Lower lobe of right lung (tissue), 2 donors: Measurements from ENCODE around the gene RBMS1. TPM values are rescaled to one million over a fixed set of nuclear protein-coding genes. Genes with fewer than 3 reads are reported as not detected.
A peak's percentile ranks its signal among the peaks of the same experiment; 100 is the strongest.

Experiments used
- ATAC-seq, 2 donors: fragments of 200-7000 bp; cut with Tn5 transposase; one replicate each; pipeline ENCODE4 v1.9.1; 2020 to 2022; ENCODE audit warnings: mild to moderate bottlenecking in 2 of 2, moderate library complexity in 2 of 2
- DNase-seq: peaks from one replicate; pipeline ENCODE4 v3.0.0-alpha.2; 2020
- H3K27ac ChIP-seq: fragments of 200-600 bp; one replicate; pipeline ENCODE4 v1.8.0; 2022
- H3K27me3 ChIP-seq: fragments of 200-600 bp; one replicate; pipeline ENCODE4 v1.8.0; 2022; ENCODE audit warnings: low read depth
- H3K36me3 ChIP-seq: fragments of 200-600 bp; one replicate; pipeline ENCODE4 v1.8.0; 2022; ENCODE audit warnings: mild to moderate bottlenecking
- H3K4me1 ChIP-seq: fragments of 200-600 bp; one replicate; pipeline ENCODE4 v1.8.0; 2022
- H3K4me3 ChIP-seq: fragments of 200-600 bp; one replicate; pipeline ENCODE4 v1.8.0; 2022; ENCODE audit warnings: mild to moderate bottlenecking
- H3K9me3 ChIP-seq: fragments of 200-600 bp; one replicate; pipeline ENCODE4 v1.8.0; 2022
- CTCF ChIP-seq: fragments of 200-600 bp; IDR thresholded peaks from one replicate; pipeline ENCODE4 v1.8.0; 2022; ENCODE audit warnings: antibody characterized with exemption, mild to moderate bottlenecking
- intact Hi-C: fragments of 100-400 bp; cut with DNase I; formaldehyde crosslinking; loops from one replicate; pipeline ENCODE4 v1.11.0; 2022
- total RNA-seq: library from RNA; stranded (reverse); fragmentation: NEBNext Ultra II Directional; extraction: Animal tissue kit (Norgen Biotek cat#: 25700); gene quantifications from one replicate; pipeline ENCODE4 v1.2.1, GENCODE V29; 2021
- donor health status: DM: no; HTN: yes; CAD: no; lungs with severe emphysema.

The RBMS1 gene
- total RNA-seq, 1 donor from 2014 or later, result 95.3 TPM

DNA sequence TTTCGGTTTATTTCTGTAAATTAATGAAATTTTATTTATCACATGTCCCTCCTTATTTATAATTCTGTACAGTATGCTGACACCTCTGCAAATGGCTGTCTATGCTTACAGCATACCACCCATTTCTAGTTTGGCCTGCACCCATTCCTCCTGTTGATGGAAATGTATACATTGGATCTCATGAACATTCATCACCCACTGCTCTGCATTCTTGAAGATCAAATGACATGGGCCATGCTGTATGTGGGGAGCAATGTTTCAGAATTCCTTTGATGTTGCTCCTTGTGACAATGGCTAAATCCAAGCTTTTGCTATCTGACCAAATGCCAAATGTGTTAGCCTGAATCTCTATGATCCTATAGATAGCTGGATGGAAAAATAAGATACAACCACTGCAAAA, 238.2 kb downstream of the RBMS1 start:
- ATAC-seq, result no peak
- DNase-seq, result no peak
- intact Hi-C loops, result no loop called here
- no peak overlapping the region for H3K4me3 ChIP-seq
- no peak overlapping the region for H3K27ac ChIP-seq
- no peaks in the 10 kb centered on the region for H3K9me3 ChIP-seq
- no peaks in the 10 kb centered on the region for H3K27me3 ChIP-seq
- no peaks in the 10 kb centered on the region for H3K36me3 ChIP-seq
- H3K4me1 ChIP-seq, result peaks cover 15% of the 10 kb centered on the region
- no peak for TF ChIP-seq CTCF

DNA sequence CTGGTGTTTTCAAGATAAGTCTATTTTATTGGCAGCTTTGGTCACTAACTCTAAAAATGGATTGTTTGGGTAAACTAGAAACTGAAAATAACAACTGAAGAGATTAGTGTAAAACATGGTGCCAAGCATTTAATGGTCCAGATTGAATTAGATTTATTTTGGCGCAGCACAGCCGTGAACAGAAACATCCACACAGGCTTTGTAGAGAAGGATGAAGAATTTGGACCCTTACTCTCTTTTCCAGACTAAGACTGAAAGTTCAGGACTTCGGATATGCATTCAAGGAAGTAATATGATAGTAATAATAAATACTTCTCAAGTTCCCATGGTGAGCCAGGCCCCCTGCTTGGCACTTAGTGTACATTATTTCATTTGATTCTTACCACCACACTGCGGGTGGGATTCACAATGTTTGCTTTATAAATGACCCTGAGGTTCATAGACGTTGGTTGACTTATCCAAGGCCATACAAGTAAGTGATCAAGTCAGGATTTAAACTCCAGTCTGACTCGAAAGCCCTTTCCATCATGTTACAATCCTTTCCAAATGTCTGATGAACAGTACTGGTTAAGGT, 239.3 kb downstream of the RBMS1 start:
- Histone ChIP-seq H3K9me3 (no peaks in the 10 kb centered on the region), H3K4me1 (peaks cover 15% of the 10 kb centered on the region), H3K4me3 (no peak overlapping the region), H3K27ac (no peak overlapping the region), H3K36me3 (no peaks in the 10 kb centered on the region), H3K27me3 (no peaks in the 10 kb centered on the region)
- ATAC-seq (no peak), DNase-seq (no peak)
- intact Hi-C loops, result no loop called here
- no peak for TF ChIP-seq CTCF

DNA sequence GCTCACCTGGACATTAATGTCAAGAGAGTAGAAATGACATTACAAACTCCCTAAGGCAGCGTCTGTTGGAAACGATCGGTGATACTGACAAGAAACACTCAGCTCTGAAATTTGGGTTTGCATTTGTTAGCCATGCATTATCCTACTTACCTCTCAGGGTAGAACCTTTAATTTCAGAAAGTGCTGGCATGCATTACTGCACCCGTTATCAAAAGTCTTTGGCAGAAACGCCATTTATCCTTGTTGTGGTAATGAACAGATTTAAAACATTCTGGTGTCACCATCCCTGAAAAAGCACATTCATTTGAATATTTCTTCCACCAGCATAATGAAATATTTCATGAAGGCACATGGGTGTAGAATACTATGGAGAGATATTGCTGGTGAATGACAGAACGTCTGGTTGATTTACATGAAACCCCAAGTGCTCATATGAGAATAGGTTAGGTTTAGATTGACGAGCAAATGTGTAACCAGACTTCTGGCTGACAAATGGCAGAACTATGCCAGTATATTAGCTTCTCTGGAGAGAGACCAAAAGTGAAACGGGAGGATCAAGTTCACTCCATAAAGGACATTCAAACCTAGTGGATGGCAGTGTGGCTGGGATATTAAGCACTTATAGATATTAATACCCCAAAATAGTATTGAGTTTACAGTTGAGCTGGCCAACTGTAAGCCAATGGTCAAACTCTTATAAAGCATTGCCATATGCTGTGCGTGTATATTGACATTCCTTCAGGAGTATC, 240.0 kb downstream of the RBMS1 start:
- Histone ChIP-seq H3K9me3 (no peaks in the 10 kb centered on the region), H3K27me3 (no peaks in the 10 kb centered on the region), H3K4me1 (peaks cover 15% of the 10 kb centered on the region), H3K4me3 (no peak overlapping the region), H3K36me3 (no peaks in the 10 kb centered on the region), H3K27ac (no peak overlapping the region)
- ATAC-seq, result peak in 1 of 2 donors; percentile 38
- intact Hi-C loops, result no loop called here
- no peak for TF ChIP-seq CTCF
- no peak for DNase-seq

DNA sequence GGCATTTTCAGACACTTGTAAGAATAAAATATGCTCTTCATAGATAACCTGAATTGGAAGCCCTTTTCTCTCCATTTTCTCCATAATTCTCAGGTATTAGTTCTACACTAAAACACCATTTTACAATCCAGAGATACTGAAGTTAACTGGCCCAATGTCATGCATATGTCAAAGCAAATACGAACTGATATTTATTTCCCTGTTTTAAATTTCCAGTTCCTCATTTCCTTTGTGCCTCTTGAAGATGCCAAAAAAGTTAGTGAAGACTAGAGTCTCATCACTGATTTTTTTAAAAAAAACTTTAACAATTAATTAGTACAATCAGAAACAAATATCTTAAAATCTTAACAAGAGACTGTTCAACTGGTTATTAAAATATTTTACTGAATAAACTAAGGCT, 240.7 kb downstream of the RBMS1 start:
- Histone ChIP-seq H3K4me1 (peaks cover 15% of the 10 kb centered on the region), H3K27me3 (no peaks in the 10 kb centered on the region), H3K9me3 (no peaks in the 10 kb centered on the region), H3K36me3 (no peaks in the 10 kb centered on the region), H3K27ac (no peak overlapping the region), H3K4me3 (no peak overlapping the region)
- ATAC-seq, result no peak
- no peak for TF ChIP-seq CTCF
- intact Hi-C loops, result no loop called here
- DNase-seq, result no peak

DNA sequence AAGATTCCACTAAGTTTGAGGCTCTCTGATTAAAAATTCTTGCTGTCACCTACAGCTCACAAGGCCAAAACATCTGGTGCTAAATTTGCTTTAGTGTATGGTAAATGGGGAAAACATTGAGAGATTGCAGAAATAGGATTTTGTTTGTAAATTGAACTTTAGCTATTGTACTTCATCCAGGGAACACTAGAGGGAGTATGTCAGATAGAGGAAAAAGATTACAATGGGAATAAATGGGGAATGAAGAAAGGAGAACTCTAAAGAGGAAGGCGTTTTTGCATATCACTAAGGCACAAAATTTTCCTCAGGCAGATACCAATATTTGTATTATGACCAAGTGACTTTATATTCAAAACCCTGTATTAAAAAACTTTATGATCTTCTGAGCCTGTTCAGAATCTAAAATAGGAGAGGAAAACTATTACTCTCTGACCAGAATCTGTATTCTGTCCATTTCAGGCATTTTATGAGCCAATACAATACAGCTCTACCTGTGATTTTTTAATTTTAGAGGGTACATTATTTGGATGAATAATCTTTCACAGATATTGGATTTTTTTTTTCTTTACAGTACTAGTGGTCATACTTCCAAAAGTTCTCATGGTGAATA, 241.2 kb downstream of the RBMS1 start:
- no peaks in the 10 kb centered on the region for H3K27me3 ChIP-seq
- H3K9me3 ChIP-seq, result no peaks in the 10 kb centered on the region
- peak; percentile 72 to 84 for ATAC-seq
- peaks cover 15% of the 10 kb centered on the region for H3K4me1 ChIP-seq
- intact Hi-C loops, result no loop called here
- no peak overlapping the region for H3K4me3 ChIP-seq
- peak; percentile 84 for TF ChIP-seq CTCF
- H3K27ac ChIP-seq, result peak overlapping the region; percentile 37
- DNase-seq, result no peak
- H3K36me3 ChIP-seq, result no peaks in the 10 kb centered on the region
